IMR-90 (cell line): ENCODE data around the gene NSF. TPM values are rescaled to one million over a fixed set of nuclear protein-coding genes. Genes with fewer than 3 reads are reported as not detected.

Experiments used
- ATAC-seq: fragments of 200-7000 bp; cut with Tn5 transposase; 2 replicates; pipeline ENCODE4 v1.9.1; 2020; ENCODE audit warnings: low read depth, mild to moderate bottlenecking, moderate library complexity
- BruUV-seq: library from RNA; stranded (reverse); fragments of 400-500 nt; replicated peaks from 2 replicates; lab custom pipeline; 2021; lab: Mats Ljungman, UMichigan
- CTCF ChIA-PET: fragments of 300-600 bp; formaldehyde crosslinking; extraction: SDS; loops from one replicate; lab custom pipeline; 2021; ENCODE audit warnings: antibody characterized with exemption; lab: Yijun Ruan, JAX
- POLR2A ChIA-PET: fragments of 300-600 bp; sonication (Branson Sonifier 250); formaldehyde crosslinking; loops from one replicate; lab custom pipeline; 2022; ENCODE audit warnings: antibody characterized with exemption; ENCODE audit not compliant: unreplicated experiment; lab: Charles Lee
- DNase-seq: peaks from one replicate; pipeline ENCODE4 v3.0.0; 2013
- H2AFZ ChIP-seq: replicated peaks from 2 replicates; pipeline ENCODE3; 2013; ENCODE audit warnings: low read length, mild to moderate bottlenecking; ENCODE audit not compliant: poor library complexity
- H2AK5ac ChIP-seq: 2 replicates; pipeline ENCODE4 v1.6.1; 2013; ENCODE audit warnings: low read depth, low read length, inconsistent platforms
- H2AK9ac ChIP-seq: replicated peaks from 2 replicates; pipeline ENCODE3; 2013; ENCODE audit warnings: mild to moderate bottlenecking, low read depth, low read length, moderate library complexity; ENCODE audit not compliant: poor library complexity
- H2BK120ac ChIP-seq: 2 replicates; pipeline ENCODE4 v1.6.1; 2013; ENCODE audit warnings: low read depth, low read length, inconsistent platforms
- H2BK15ac ChIP-seq: 3 replicates; pipeline ENCODE4 v1.6.1; 2013; ENCODE audit warnings: low read depth, low read length, inconsistent platforms
- H2BK20ac ChIP-seq: 2 replicates; pipeline ENCODE4 v1.6.1; 2013; ENCODE audit warnings: low read depth, mild to moderate bottlenecking, inconsistent platforms, low read length, moderate library complexity
- H2BK5ac ChIP-seq: 2 replicates; pipeline ENCODE4 v1.6.1; 2013; ENCODE audit warnings: mild to moderate bottlenecking, low read depth, low read length, inconsistent platforms; ENCODE audit not compliant: poor library complexity, severe bottlenecking
- H3K14ac ChIP-seq: replicated peaks from 2 replicates; pipeline ENCODE4 v1.6.1; 2013; ENCODE audit warnings: low read depth, low read length, inconsistent platforms
- H3K18ac ChIP-seq: 2 replicates; pipeline ENCODE4 v1.6.1; 2013; ENCODE audit warnings: low read depth, low read length, control low read depth
- H3K23ac ChIP-seq: 2 replicates; pipeline ENCODE4 v1.6.1; 2013; ENCODE audit warnings: low read depth, low read length, inconsistent platforms
- H3K27ac ChIP-seq: 2 replicates; pipeline ENCODE4 v1.5.1; 2013; ENCODE audit warnings: mild to moderate bottlenecking, control low read depth, low read length; ENCODE audit not compliant: insufficient read depth
- H3K27me3 ChIP-seq: 2 replicates; pipeline ENCODE4 v1.6.1; 2013; ENCODE audit warnings: low read length; ENCODE audit not compliant: control insufficient read depth, insufficient read depth
- H3K36me3 ChIP-seq: 2 replicates; pipeline ENCODE4 v1.6.1; 2013; ENCODE audit warnings: low read length, mixed read lengths; ENCODE audit not compliant: control insufficient read depth, insufficient read depth
- H3K4ac ChIP-seq: 2 replicates; pipeline ENCODE4 v1.6.1; 2013; ENCODE audit warnings: low read depth, low read length, inconsistent platforms
- H3K4me1 ChIP-seq: 2 replicates; pipeline ENCODE4 v1.6.1; 2013; ENCODE audit warnings: low read length, mixed read lengths; ENCODE audit not compliant: control insufficient read depth, insufficient read depth
- H3K4me2 ChIP-seq: 2 replicates; pipeline ENCODE4 v1.6.1; 2013; ENCODE audit warnings: low read depth, mild to moderate bottlenecking, control low read depth, low read length, moderate library complexity
- H3K4me3 ChIP-seq: 2 replicates; pipeline ENCODE4 v1.5.1; 2013; ENCODE audit warnings: low read depth, mild to moderate bottlenecking, control low read depth, low read length, moderate library complexity; ENCODE audit not compliant: insufficient read depth
- H3K56ac ChIP-seq: 2 replicates; pipeline ENCODE4 v1.6.1; 2013; ENCODE audit warnings: low read length, inconsistent platforms; ENCODE audit not compliant: insufficient read depth; ENCODE audit errors: extremely low read depth
- H3K79me1 ChIP-seq, 2 experiments: 2 replicates each; pipeline ENCODE4 v1.6.1; 2013; ENCODE audit warnings: low read length in 2 of 2, inconsistent platforms in 1 of 2, low read depth in 1 of 2
- H3K9ac ChIP-seq: 2 replicates; pipeline ENCODE4 v1.6.1; 2013; ENCODE audit warnings: low read depth, low read length, control low read depth
- H3K9me1 ChIP-seq: 2 replicates; pipeline ENCODE4 v1.6.1; 2013; ENCODE audit warnings: low read length, inconsistent platforms; ENCODE audit not compliant: insufficient read depth
- H3K9me3 ChIP-seq: 2 replicates; pipeline ENCODE4 v1.6.1; 2013; ENCODE audit warnings: low read length; ENCODE audit not compliant: control insufficient read depth, insufficient read depth
- H4K20me1 ChIP-seq: 2 replicates; pipeline ENCODE4 v1.6.1; 2013; ENCODE audit warnings: low read length, inconsistent platforms; ENCODE audit not compliant: insufficient read depth
- H4K5ac ChIP-seq: 2 replicates; pipeline ENCODE4 v1.6.1; 2013; ENCODE audit warnings: mild to moderate bottlenecking, low read depth, low read length, control low read depth
- H4K8ac ChIP-seq, 2 experiments: 2 replicates each; pipeline ENCODE4 v1.6.1; 2013; ENCODE audit warnings: low read depth in 2 of 2, low read length in 2 of 2, control low read depth in 1 of 2, inconsistent platforms in 1 of 2
- H4K91ac ChIP-seq: 2 replicates; pipeline ENCODE4 v1.6.1; 2013; ENCODE audit warnings: low read depth, low read length, inconsistent platforms; ENCODE audit not compliant: insufficient read depth
- CEBPB ChIP-seq: IDR thresholded peaks from 2 replicates; pipeline ENCODE4 v1.6.1; 2012; ENCODE audit warnings: low read depth, low read length, improper control_type of control experiment
- CHD1 ChIP-seq: IDR thresholded peaks from 2 replicates; pipeline ENCODE4 v1.6.1; 2012; ENCODE audit warnings: low read depth, low read length, improper control_type of control experiment
- CTCF ChIP-seq: conservative IDR thresholded peaks from 2 replicates; pipeline ENCODE4 v1.5.1; 2012; ENCODE audit warnings: mild to moderate bottlenecking, low read depth, low read length, improper control_type of control experiment
- ELK1 ChIP-seq: fragments of 150-350 bp; IDR thresholded peaks from 2 replicates; pipeline ENCODE4 v1.6.1; 2016; ENCODE audit warnings: low read depth, mild to moderate bottlenecking, low read length, moderate library complexity, borderline replicate concordance
- FOS ChIP-seq: fragments of 150-350 bp; IDR thresholded peaks from 2 replicates; pipeline ENCODE4 v1.6.1; 2016; ENCODE audit warnings: low read depth, low read length
- MAFK ChIP-seq: IDR thresholded peaks from 2 replicates; pipeline ENCODE4 v1.6.1; 2012; ENCODE audit warnings: low read depth, low read length, improper control_type of control experiment
- MAZ ChIP-seq: IDR thresholded peaks from 2 replicates; pipeline ENCODE4 v1.6.1; 2012; ENCODE audit warnings: low read depth, mild to moderate bottlenecking, low read length, improper control_type of control experiment, moderate library complexity, borderline replicate concordance
- NFE2L2 ChIP-seq: fragments of 150-350 bp; IDR thresholded peaks from 2 replicates; pipeline ENCODE4 v1.6.1; 2016; ENCODE audit warnings: low read depth, mild to moderate bottlenecking, low read length
- POLR2A ChIP-seq: IDR thresholded peaks from 2 replicates; pipeline ENCODE4 v1.6.1; 2012; ENCODE audit warnings: mild to moderate bottlenecking, low read depth, low read length
- RCOR1 ChIP-seq: IDR thresholded peaks from 2 replicates; pipeline ENCODE4 v1.6.1; 2012; ENCODE audit warnings: mild to moderate bottlenecking, low read length, improper control_type of control experiment; ENCODE audit not compliant: insufficient replicate concordance
- RFX5 ChIP-seq: IDR thresholded peaks from 2 replicates; pipeline ENCODE4 v1.8.0; 2012; ENCODE audit warnings: low read depth, mild to moderate bottlenecking, low read length, moderate library complexity
- SMC3 ChIP-seq: fragments of 150-350 bp; IDR thresholded peaks from 2 replicates; pipeline ENCODE4 v1.6.1; 2016; ENCODE audit warnings: low read depth, mild to moderate bottlenecking, antibody characterized with exemption, low read length, moderate library complexity
- WGBS, 2 experiments: methylation state at CpG; one replicate each; pipeline versions ENCODE4 v1.1.5 to v1.1.7; 2013; ENCODE audit warnings: missing lambda C conversion rate in 2 of 2; ENCODE audit not compliant: insufficient read length in 1 of 2; ENCODE audit errors: extremely low coverage in 2 of 2; 5-methylcytosine and 5-hydroxymethylcytosine counted together
- dilution Hi-C: fragments of 300-500 bp; cut with HindIII; formaldehyde crosslinking; loops from one replicate; pipeline ENCODE4 v1.14.3; 2018; ENCODE audit warnings: low sequenced_read_pairs; ENCODE audit not compliant: unreplicated experiment
- in situ Hi-C: fragments of 300-500 bp; cut with MboI; formaldehyde crosslinking; loops from 3 replicates; pipeline ENCODE4 v1.14.3; 2019; ENCODE audit warnings: low sequenced_read_pairs, inconsistent platforms, mixed read lengths
- intact Hi-C: fragments of 100-400 bp; cut with micrococcal nuclease; formaldehyde crosslinking; loops from 2 replicates; pipeline ENCODE4 v1.10.0; 2022
- polyA plus RNA-seq, 3 experiments: library from polyadenylated mRNA; depleted of rRNA; stranded (reverse); fragments of >200 nt; gene quantifications; 2 replicates each; pipeline ENCODE4 v1.2.3, GENCODE V29; 2012; ENCODE audit warnings: low replicate concordance in 1 of 3
- total RNA-seq: library from RNA; depleted of rRNA; stranded (reverse); fragments of >200 nt; gene quantifications from 2 replicates; pipeline ENCODE4 v1.2.3, GENCODE V29; 2012

The NSF gene
- total and polyA plus RNA-seq, 2 of the 4 experiments (the other 2 are of a cell fraction), result 38.9 to 110 TPM

- H3K9me3 ChIP-seq, result no peaks in the 10 kb centered on the region
- H3K4me3 ChIP-seq, result no peak overlapping the region
- H3K9me1 ChIP-seq, result peaks cover 4% of the 10 kb centered on the region; the same call in 1 of the 2 replicates
- no peak overlapping the region for H2BK15ac ChIP-seq
- H3K4me2 ChIP-seq, result no peak overlapping the region
- H4K20me1 ChIP-seq, result no peaks in the 10 kb centered on the region
- no peak overlapping the region for H4K91ac ChIP-seq
- no peak overlapping the region for H3K14ac ChIP-seq
- H3K23ac ChIP-seq, result no peak overlapping the region
- H2AFZ ChIP-seq, result no peak overlapping the region
- WGBS, 2 experiments, result no CpG with 5 or more reads among the region's 2 CpGs
- dilution Hi-C loops, result no loop called here
- intact Hi-C loops, result loop anchor here (5.0 kb wide), 1 partner anchor 75 kb away; no protein-coding TSS in a partner anchor
- ChIA-PET CTCF (no interaction called here), POLR2A (no interaction called here)
- DNase-seq (no peak), ATAC-seq (no peak)
- no peak overlapping the region for H4K8ac ChIP-seq
- H3K27me3 ChIP-seq, result no peaks in the 10 kb centered on the region
- H3K27ac ChIP-seq, result no peak overlapping the region
- H3K36me3 ChIP-seq, result peaks cover 20% of the 10 kb centered on the region
- in situ Hi-C loops, result no loop called here
- H2BK120ac ChIP-seq, result no peak overlapping the region
- no TSS peak for BruUV-seq
- TF ChIP-seq MAFK, result no peak
- no peak for TF ChIP-seq MAZ
- TF ChIP-seq FOS, result no peak
- TF ChIP-seq RCOR1, result no peak
- no peak for TF ChIP-seq SMC3
- no peak for TF ChIP-seq NFE2L2
- TF ChIP-seq POLR2A, result no peak
- no peak for TF ChIP-seq CEBPB
- no peak for TF ChIP-seq RFX5
- TF ChIP-seq ELK1, result no peak
- no peak for TF ChIP-seq CTCF
- no peak for TF ChIP-seq CHD1
- H3K18ac ChIP-seq, result no peak overlapping the region
- no peak overlapping the region for H3K56ac ChIP-seq
- H2BK20ac ChIP-seq, result no peak overlapping the region
- no peak overlapping the region for H2BK5ac ChIP-seq
- H3K9ac ChIP-seq, result no peak overlapping the region
- no peak overlapping the region for H2AK5ac ChIP-seq
- no peaks in the 10 kb centered on the region for H3K79me1 ChIP-seq
- peaks cover 3% of the 10 kb centered on the region; the same call in 1 of the 2 replicates for H3K4me1 ChIP-seq
- H4K5ac ChIP-seq, result no peak overlapping the region
- H3K4ac ChIP-seq, result no peak overlapping the region
- H2AK9ac ChIP-seq, result no peak overlapping the region
Measured at GRCh38 chr17:46756861-46757260, 166.4 kb downstream of the NSF start.
